GM20000 (cell line): ENCODE data around the gene CAMSAP2.

ENCODE experiments used
- DNase-seq: peaks from one replicate; pipeline ENCODE4 v3.0.0; 2012; ENCODE audit warnings: low spot score
- CTCF ChIP-seq: IDR thresholded peaks from 2 replicates; pipeline ENCODE4 v1.5.1; 2012; ENCODE audit warnings: mild to moderate bottlenecking, control low read depth; ENCODE audit errors: extremely low read depth, missing control alignments

Gene CAMSAP2

GRCh38 chr1:200774735-200775444 lies 36.2 kb downstream of the CAMSAP2 start:
- DNase-seq: peak; percentile 29
- no peak for TF ChIP-seq CTCF

GRCh38 chr1:200775850-200776249 lies 37.2 kb downstream of the CAMSAP2 start:
- no peak for TF ChIP-seq CTCF
- DNase-seq: no peak

- no peak for TF ChIP-seq CTCF
- DNase-seq: no peak
These were observed 38.3 kb downstream of the CAMSAP2 start for GRCh38 chr1:200776949-200777348.

- no peak for TF ChIP-seq CTCF
These were observed 40.1 kb downstream of the CAMSAP2 start for GRCh38 chr1:200778766-200779165.

GRCh38 chr1:200779326-200779725 lies 40.6 kb downstream of the CAMSAP2 start:
- no peak for TF ChIP-seq CTCF
- no peak for DNase-seq

More at GRCh38 chr1:200778766-200779165, 40.1 kb downstream of the CAMSAP2 start:
- DNase-seq: no peak

GRCh38 chr1:200780545-200781369 lies 42.1 kb downstream of the CAMSAP2 start:
- no peak for DNase-seq
- no peak for TF ChIP-seq CTCF

- DNase-seq: no peak
- no peak for TF ChIP-seq CTCF
These were observed 45.2 kb downstream of the CAMSAP2 start for GRCh38 chr1:200783926-200784325.
